Activated CD4-positive, alpha-beta T cell treated with anti-CD3 and anti-CD28 coated beads, Interleukin-2, amount 50 U/mL, for 16 hours (primary cell): Measurements from ENCODE around the gene KRT81.

Experiments used
- DNase-seq: peaks from one replicate; pipeline ENCODE4 v3.0.0-alpha.2; 2020

KRT81 gene

DNA sequence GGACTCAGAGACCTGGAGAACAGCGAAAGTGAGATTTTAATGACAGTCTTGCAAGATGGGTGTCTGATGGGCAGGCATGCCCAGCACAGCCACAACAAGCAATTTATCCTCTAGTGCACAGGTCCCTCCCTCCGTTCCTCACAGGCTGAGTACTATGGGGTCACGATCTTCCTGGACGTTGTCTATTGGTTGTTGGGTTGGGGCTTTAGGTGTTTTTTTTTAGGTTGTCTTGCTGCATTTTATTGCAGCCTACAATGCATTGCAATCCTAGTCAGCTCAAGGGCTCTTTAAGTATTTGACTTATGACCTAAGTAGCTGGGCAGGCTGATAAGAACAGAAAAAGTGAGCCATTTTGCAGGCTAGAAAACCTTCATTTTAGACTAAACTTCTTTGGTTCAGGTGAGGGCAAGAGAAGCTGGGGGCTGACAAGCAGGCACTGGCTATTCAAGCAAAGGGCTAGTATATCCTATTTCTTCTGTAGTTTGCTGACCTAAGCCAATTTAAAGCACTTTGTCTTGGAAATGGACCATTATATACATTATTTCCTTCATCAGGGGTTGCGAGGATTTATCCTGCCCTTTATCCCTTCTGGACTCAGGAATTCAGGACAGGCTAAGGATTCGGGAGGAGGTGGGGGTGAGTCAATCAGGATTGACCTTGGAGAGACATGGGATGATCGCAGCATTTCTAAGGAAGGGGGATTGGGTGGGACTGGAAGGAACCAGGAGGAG lies 52.3 kb downstream of the KRT81 start:
- DNase-seq: no peak

- no peak for DNase-seq
These were observed 53.0 kb downstream of the KRT81 start for GRCh38 chr12:52238207-52238840.

GRCh38 chr12:52236386-52237050 lies 54.8 kb downstream of the KRT81 start:
- no peak for DNase-seq
